Fibroblast of pulmonary artery (primary cell): ENCODE data around the gene ATP1A4.

Experiments
- DNase-seq: peaks from one replicate; pipeline ENCODE4 v3.0.0-alpha.2; 2010; ENCODE audit warnings: low read depth
- H3K4me3 ChIP-seq: replicated peaks from 2 replicates; pipeline ENCODE4 v1.5.1; 2011; ENCODE audit warnings: low read depth, mild to moderate bottlenecking, control low read depth, low read length, moderate library complexity
- TF ChIP-seq, protein P1 (sequence below): IDR thresholded peaks from 2 replicates; pipeline ENCODE4 v1.5.1; 2011; ENCODE audit warnings: mild to moderate bottlenecking, control low read depth, low read length, inconsistent platforms; ENCODE audit errors: missing control alignments

The ATP1A4 gene

DNA sequence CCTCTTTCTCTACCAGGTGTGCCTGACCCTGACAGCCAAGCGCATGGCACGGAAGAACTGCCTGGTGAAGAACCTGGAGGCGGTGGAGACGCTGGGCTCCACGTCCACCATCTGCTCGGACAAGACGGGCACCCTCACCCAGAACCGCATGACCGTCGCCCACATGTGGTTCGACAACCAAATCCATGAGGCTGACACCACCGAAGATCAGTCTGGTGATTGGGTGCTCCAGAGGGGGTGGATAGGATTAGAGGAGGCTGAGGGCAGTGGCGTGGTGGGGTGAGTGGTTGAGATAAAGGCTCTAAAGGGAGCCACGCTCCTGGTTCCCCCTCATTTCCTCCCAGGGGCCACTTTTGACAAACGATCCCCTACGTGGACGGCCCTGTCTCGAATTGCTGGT is 22.8 kb upstream of the ATP1A4 start:
- TF ChIP-seq, protein P1, sequence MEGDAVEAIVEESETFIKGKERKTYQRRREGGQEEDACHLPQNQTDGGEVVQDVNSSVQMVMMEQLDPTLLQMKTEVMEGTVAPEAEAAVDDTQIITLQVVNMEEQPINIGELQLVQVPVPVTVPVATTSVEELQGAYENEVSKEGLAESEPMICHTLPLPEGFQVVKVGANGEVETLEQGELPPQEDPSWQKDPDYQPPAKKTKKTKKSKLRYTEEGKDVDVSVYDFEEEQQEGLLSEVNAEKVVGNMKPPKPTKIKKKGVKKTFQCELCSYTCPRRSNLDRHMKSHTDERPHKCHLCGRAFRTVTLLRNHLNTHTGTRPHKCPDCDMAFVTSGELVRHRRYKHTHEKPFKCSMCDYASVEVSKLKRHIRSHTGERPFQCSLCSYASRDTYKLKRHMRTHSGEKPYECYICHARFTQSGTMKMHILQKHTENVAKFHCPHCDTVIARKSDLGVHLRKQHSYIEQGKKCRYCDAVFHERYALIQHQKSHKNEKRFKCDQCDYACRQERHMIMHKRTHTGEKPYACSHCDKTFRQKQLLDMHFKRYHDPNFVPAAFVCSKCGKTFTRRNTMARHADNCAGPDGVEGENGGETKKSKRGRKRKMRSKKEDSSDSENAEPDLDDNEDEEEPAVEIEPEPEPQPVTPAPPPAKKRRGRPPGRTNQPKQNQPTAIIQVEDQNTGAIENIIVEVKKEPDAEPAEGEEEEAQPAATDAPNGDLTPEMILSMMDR: no peak
- DNase-seq: no peak
- no peak overlapping the region for H3K4me3 ChIP-seq

DNA sequence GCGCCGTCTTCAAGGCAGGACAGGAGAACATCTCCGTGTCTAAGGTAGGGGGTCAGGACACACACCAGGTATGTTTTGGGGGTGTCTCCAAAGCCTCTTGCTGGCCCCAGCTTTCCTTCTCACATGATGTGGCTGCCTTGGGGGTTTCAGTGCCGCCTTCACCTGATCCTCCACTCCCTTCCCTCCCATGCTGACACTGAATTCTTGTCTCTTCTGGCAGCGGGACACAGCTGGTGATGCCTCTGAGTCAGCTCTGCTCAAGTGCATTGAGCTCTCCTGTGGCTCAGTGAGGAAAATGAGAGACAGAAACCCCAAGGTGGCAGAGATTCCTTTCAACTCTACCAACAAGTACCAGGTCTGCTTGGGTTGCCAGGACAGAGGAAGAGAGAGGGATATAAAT is 22.4 kb upstream of the ATP1A4 start:
- TF ChIP-seq, protein P1: no peak
- H3K4me3 ChIP-seq: no peak overlapping the region

DNA sequence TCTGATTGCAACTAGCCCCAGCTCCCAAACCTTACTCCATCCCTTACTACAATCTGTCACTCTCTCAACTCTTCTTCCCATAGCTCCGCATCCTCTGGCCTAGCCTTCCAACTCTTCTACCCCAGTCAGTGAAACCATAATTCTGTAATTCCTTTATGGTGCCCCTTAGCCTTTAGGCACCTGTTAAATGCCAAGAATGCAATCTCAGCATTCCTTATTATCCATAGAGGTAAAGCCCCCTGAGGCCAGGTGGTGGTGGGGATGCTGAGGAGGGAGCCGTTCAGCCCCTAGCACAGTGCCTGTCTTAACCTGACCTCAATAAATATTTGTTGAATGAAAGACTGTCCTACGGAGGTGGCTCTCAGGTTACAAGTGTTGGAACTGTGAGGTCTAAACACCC is 21.8 kb upstream of the ATP1A4 start:
- DNase-seq: no peak
- TF ChIP-seq, protein P1: no peak
- no peak overlapping the region for H3K4me3 ChIP-seq

More for the DNA sequence above, 22.4 kb upstream of the ATP1A4 start:
- DNase-seq: no peak

DNA sequence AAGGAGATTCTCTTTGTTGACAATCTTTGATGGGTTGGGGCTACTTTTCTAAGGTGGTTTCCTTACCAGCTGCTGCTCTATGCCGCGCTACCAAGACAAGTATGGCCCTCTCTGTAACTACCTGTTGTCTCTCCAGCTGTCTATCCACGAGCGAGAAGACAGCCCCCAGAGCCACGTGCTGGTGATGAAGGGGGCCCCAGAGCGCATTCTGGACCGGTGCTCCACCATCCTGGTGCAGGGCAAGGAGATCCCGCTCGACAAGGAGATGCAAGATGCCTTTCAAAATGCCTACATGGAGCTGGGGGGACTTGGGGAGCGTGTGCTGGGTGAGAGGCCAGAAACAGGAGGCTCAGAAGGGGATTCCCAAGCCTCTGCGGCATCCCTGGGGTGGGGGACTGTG is 21.4 kb upstream of the ATP1A4 start:
- TF ChIP-seq, protein P1: no peak
- no peak for DNase-seq
- H3K4me3 ChIP-seq: no peak overlapping the region

DNA sequence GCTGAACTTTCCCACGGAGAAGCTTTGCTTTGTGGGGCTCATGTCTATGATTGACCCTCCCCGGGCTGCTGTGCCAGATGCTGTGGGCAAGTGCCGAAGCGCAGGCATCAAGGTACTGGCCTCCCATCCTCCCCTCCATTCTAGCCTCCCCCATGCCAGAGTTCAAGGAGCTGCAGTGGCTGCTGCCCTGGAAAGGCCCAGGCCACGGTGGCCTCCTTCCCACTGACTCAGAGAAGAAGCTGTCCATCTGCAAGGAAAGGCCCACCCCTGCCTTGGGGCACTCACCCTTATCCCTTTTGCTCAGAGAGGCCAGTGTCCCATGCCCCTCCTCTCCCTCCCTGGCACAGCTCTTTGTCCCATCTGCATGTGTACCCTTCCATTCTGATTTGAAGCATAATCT is 20.9 kb upstream of the ATP1A4 start:
- DNase-seq: no peak
- H3K4me3 ChIP-seq: no peak overlapping the region
- TF ChIP-seq, protein P1: no peak

DNA sequence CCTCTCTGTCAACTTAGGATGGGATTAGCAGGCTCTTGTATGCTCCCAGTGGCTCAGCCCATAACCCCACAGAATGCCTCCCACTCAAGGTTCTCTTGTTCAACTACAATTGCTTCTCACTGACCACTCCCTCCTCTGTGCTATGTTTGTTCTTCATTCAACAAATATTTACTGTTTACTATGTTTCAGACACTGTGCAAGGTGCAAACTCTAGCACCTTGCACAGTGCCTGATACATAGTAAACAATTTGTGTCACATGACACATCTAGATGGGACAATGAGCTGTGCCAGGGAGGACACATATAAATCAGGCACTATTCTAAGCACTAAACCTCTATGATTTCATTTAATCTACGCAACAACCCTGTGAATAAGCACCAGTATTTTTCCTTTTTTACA is 20.5 kb upstream of the ATP1A4 start:
- TF ChIP-seq, protein P1: no peak
- no peak for DNase-seq
- H3K4me3 ChIP-seq: no peak overlapping the region

DNA sequence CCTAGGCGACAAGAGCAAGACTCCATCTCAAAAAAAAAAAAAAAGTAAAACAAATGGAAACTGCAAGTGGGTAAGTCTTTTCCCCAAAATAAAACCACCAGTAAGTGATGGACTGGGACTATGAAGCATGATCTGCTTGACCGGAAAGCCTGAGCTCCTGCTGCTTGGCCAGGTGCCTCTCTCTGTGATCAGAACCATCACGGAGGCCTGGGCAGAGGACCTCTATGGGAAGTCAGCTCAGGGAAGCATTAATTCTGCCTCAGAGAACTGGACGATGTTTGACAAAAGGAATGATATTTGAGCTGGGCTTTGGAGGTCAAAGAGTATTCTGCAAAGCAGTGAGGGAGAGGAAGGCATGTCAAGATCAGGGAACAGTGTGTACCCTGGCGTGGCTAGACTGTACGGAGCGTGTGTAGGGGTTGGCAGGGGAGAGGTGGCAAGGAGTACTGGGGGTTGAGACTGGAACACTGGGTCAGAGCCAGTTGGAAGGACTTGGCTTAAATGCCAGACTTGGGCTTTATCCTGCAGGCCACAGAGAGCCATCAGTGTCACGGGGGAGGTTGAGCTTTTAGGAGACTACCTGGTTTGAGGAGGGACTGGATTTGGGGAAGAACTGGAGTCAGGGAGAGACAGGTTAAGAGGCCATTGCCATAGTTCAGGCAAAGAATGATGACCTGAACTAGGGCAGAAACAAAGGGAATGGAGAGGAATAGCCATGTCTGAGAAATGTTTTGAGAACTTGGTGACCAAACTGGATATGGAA is 19.4 kb upstream of the ATP1A4 start:
- TF ChIP-seq, protein P1: no peak
- H3K4me3 ChIP-seq: no peak overlapping the region
- no peak for DNase-seq
